NCI-H82 (cell line): ENCODE measurements around the gene VSIG10L2.
"Not testable (repeated sequence)": the region's sequence is repeated elsewhere in the genome, so short reads cannot be mapped to it uniquely, and the experiment has no call there.

Experiments used
- DNase-seq: peaks from one replicate; lab custom pipeline; 2025; lab: John Stamatoyannopoulos, UW

VSIG10L2 gene

DNA sequence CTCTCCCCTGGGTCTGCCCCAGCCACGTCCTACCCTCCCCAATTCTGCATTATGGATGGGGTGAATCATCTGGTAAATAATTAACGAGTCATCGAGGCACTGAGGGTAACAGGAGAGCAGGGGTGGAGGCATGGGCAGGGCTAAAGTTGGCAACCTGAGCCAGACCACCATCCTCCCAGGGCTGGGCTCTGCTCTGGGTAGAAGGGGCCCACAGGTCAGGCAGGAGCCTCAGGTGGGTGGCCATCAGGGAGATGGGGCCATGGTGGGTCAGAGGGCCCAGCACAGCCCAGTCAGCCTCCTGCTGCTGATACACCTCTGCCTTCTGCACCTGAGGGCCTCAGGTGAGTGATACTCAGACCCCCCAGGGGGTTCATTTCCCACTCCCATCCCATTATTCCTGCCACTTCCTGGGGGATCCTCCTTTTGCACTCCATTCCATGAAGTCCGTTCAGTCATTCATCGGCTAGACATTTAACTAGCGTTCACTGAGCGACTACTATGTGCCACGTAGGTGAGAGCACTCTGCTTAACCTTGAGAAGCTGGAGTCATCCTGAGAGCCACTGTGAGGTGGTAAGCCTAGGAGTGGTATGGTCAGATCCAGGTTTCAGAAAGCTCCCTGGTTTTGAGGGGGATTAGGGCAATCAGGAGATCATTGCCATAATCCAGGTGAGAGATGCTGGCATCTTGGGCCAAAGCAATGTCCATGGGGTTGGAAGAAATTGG is at the start of gene VSIG10L2:
TSS of gene VSIG10L2 (plus strand) at position 248 of the 724 bp plus-strand sequence. CDS start at position 260, 12 bp downstream.
- DNase-seq = no peak

DNA sequence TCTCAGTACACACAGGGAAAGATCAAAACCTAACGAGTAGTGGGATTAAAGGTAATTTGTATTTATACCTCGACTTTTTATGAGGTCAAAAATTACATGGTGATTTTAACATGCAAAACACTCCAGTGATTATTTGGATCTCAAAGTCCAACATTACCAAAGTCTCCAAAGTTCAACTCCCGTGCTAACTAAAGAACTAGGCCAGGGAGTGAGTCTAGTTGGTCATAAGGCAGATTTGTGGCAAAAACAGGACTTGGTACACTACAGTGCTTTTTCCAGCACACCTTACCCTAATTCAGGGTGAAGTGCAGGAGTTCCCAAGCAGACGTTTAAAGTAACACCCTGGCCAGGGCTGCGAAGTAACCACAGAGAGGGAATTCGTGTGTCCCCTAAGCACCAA is 44.0 kb upstream of the VSIG10L2 start:
- DNase-seq = no peak

DNA sequence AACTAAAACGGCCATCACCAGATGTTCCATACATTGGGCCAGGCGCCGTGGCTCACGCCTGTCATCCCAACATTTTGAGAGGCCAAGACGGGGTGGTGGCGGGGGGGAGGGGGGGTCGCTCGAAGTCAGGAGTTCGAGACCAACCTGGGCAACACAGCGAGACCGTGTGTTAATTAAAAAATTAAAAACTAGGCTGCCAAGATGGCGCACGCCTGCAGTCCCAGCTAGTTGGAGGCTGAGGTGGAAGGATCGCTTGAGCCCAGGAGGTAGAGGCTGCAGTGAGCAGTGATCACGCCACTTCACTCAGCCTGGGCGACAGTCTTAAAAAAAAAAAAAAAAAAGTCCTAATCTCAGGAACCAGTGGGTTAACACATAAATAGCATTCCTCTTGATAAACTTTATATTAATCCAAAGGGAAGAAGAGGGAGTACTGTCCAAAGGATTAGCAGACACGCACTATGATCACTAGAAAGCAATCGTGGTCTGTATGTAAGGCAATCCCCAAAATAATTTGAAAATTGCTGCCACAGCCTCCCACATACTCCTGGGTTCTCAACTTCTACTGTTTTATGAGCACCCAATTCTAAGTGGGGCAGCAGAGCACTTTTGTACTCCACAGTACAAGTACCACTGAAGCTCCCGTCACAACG is 43.4 kb upstream of the VSIG10L2 start:
- no peak for DNase-seq

DNA sequence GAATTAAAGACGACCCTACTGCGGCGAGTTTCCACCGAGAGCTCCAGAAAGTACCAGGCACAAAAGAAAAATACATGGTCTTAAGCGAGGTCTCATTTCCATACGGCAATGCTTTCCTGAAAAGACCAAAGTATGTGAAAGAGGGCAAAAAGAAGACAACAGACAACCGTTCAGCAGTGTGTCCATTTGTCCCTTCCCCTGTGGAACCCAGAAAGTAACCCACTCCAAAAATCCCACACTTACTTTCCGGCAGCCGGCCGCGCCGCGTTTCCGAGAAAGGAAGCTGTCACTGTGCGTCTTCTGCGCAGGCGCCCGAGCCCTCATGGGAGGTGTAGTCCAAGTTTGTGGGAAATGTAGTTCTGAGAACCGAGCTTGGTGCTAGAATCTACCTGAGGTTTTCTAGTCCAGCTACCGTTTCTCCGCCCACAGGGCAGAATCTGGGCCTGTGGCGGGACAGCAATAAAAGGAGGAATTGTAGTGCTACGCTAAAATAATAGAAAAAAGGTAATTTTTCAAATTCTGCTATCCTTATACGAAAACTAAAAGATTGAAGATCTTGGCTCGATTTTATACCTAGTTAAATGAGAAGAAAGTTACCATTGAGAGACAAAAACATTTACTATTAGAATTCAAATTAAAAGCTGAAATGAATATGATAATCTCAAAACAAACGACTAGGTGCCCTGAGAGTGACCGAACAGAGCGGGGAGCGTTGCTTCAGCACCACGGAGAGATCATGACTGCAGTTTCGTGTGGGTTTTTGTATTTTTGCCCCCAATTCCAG is 42.7 kb upstream of the VSIG10L2 start, which contains the start of gene PUS3:
TSS of gene PUS3 (minus strand) at position 280 of the 784 bp plus-strand sequence. CDS start 6,922 bp downstream, outside the sequence.
- DNase-seq = peak; percentile 92

DNA sequence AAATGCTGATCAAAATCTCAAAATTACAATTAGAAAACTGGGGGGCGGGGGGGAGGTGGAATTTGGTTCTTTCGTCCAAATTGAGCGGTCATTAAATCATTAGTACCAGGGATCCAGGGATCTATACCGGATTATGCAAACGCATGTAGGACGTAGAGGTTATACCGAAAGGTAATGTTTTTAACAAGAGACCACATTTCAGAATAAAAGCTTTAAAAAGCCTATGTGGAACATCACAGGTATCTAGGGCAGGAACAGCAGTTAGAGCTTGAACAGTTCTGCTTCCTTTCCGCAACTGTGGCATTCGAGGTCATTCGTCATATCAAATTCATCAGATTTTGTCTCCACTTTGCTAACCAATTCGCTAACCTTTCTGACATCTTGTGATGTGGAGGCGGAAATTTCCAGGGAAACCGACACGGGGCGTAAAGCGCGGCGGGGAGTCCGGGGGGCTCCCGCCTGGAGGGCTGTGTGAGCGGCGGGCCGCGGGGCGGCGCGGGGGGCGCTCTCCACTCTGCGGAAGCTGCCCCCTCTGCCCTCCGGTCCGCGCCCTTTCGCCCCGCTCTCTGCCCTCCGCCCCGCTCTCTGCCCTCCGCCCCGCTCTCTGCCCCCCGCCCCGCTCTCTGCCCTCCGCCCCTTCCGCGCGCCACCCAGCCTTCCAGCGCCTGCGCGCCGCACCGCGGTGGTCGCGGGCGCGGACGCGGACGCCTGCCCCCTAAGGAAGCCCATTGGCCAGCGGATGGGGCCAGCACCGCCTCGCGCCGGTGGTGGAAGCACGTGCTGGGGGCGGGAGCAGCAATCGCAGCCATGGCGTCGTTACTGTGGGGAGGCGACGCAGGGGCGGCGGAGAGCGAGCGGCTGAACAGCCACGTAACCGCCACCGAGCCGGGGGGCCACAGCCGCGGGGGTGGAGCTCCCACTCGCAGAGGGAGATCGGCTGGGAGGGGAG is 41.9 kb upstream of the VSIG10L2 start, which contains the start of gene DDX25:
TSS of gene DDX25 (plus strand) at position 798 of the 949 bp plus-strand sequence. CDS start at position 808, 10 bp downstream.
- peak; percentile 41 for DNase-seq

DNA sequence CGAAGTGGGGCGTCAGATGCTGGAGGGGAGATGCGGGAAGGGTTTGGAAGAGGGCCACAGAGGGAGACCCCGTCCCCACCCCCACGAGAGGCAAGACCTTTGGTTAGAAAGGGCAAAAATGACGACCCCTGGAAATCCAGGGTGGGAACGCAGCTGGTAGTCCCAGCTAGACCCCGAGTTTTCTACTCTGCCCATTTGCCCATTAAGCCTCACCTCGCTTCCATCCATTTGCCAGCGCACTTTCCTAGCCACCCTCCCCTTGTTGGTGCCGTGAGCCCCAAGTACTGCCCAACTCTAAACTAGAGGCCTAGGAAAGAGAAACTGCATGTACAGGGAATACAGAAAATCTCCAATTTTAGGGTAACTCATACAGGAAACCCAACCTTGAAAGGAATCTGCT is 41.2 kb upstream of the VSIG10L2 start:
- no peak for DNase-seq

DNA sequence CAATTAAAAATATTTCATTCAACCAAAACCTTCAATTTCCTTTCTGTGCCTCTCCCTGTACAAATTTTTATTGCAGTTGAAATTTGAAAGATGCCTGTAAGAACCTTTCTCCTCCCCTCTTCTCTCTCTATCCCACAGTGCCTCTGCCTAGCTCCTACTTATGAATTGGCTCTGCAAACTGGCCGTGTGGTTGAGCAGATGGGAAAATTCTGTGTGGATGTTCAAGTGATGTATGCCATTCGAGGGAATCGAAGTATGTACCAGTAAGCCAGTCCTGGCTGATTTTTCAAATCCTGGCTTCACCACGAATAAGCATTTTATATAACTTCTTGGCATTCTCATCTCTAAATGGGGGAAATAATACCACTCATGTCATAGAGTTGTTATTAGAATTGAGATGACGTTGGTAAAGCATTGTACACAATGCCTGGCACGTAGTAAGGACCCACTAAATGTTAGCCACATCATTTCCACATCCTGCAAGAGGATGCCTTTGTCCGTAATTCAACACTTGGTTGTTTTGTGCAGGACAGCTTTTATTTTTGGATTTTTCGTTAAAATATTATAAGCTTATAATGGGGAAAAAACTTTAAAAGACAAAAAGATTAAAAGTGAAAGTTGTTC is 35.5 kb upstream of the VSIG10L2 start:
- no peak for DNase-seq

DNA sequence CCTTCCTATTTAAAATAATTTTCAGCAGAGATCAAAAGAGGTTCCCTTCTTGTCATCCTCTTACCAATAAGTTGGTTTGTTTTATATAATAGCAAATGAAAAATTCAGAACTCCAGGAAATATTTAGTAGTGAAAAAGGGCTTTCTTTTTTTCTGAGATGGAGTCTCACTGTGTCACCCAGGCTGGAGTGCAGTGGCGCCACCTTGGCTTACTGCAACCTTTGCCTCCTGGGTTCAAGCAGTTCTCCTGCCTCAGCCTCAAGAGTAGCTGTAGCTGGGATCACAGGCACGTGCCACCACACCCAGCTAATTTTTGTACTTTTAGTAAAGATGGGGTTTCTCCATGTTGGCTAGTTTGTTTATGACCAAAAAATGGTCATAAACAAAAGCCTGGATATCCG is 31.2 kb upstream of the VSIG10L2 start:
- DNase-seq = not testable (repeated sequence)

DNA sequence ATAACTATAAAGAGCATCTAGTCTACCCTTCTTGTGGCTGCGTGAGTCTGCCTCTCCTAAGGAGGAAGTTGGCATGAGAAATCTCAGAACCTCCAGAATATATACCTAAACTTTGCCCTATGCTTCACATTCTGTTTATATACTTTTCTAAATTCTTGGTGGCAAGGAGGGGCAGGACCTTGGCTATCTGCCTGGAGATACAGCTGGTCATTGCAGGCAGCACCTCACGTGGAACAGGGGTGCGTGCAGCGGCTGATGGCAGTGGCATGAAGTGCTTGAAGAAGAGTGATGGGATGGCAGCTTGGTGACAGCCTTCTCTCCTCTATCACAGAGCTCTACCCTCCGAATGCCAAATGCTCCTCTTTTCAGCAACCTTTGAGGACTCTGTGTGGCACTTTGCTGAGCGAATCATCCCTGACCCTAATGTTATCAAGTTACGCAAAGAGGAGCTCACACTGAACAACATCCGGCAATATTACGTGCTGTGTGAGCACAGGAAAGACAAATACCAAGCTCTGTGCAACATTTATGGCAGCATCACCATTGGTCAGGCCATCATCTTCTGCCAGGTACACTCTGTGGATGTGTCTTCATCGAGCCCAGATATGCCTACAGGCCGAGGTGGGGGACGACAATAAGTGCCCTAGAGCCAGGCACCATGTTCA is 29.0 kb upstream of the VSIG10L2 start:
- DNase-seq = no peak

DNA sequence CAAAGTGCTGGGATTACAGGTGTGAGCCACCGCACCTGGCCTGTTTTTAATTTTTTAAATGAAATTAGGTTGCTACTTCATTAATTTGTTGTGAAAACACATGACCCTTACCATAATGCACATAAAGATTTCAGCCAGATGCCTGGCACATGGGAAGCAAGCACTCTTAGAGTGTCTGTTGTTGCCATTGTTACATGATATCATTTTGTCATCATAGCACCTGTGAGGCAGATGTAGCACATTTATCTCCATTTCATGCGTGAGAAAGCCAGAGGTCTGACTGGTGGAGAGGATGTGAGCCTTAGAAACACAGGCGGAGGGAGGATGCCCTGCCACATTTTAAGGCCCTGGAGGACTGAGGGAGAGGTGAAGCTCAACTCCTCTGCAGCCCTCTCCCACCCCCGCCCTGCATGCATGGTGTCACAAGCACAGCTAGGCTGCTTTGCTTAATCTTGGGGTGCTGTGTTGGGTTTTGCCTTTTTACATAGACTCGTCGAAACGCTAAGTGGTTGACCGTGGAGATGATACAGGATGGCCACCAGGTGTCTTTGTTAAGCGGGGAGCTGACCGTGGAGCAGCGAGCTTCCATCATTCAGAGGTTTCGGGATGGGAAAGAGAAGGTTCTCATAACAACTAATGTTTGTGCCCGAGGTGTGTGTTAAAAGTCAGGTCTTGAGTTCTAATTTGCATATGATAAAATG is 27.6 kb upstream of the VSIG10L2 start:
- no peak for DNase-seq

DNA sequence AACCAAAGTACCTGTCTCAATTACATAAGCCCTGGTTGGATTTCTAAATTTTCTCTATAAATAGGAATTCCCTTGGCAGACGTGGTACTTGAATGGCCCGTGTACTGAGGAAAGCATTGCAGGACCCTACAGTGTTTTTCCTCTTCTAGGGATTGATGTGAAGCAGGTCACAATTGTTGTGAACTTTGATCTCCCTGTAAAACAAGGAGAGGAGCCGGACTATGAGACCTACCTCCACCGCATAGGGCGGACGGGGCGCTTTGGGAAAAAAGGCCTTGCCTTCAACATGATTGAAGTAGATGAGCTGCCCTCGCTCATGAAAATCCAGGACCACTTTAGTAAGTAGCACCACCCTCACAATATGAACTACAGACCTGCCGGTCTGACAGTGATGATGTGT is 24.8 kb upstream of the VSIG10L2 start:
- no peak for DNase-seq

DNA sequence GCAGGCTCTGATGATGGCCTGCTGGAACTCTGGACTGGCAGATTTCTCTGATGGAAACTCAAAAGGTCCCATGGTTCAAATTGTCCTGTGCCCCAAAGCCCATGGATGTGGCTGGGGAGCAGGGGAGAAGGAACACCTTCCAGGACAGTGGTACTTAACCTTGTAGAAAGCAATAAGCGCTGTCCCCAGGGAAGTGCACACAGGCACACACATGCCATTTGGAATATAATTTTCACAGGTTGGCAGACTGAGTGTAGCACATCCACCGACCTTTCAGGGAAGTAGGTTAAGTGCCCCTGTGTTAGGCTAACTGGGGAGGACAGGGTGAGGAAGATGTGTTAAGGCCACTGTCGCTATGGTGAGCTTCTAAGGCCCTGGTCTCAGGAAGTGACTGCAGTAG is 23.7 kb upstream of the VSIG10L2 start:
- DNase-seq = no peak

DNA sequence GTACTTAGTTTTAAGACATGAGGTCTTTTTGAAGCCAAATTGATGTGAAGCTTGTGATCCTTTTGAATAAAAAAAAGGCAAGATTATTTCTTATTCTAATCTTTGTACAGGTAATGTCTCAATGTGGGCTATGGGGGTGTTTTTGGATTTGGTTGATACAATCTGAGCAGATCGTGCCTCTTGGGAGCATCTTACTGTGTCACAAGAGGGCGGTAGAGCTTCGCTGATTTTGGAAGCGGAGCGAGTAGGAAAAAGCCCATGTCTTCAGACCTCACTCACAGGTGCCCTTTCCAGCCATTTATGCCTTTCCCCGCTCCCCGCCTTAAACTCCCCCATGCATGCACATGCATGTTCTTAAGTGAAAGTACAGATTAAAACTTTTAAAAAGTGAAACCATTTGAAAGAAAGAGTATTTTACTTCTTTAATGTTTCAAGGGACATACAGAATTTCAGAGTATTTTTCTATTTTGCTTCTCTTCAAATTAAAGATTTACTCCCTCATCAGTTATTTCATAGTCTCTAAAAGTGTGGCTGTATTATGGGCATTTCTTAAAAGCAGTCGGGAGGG is 22.7 kb upstream of the VSIG10L2 start:
- peak; percentile 81 for DNase-seq

DNA sequence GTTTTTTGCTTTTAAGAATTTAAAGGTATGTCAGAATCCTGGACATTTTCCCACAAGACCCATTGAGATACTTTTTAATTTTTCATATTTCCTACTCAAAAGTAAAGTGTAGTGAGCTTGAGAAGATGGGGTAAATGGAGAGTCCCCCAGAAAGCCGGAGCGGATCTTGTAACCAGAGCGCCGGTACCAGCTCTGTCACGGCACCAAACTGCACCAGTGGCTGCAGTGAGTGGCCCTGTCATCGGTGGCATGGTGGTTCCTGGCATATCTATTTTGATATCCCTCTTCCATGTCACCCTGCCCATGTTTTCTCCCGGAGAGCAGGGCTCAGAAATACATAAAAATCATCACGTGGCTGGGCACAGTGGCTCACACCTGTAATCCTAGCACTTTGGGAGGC is 22.2 kb upstream of the VSIG10L2 start:
- no peak for DNase-seq

DNA sequence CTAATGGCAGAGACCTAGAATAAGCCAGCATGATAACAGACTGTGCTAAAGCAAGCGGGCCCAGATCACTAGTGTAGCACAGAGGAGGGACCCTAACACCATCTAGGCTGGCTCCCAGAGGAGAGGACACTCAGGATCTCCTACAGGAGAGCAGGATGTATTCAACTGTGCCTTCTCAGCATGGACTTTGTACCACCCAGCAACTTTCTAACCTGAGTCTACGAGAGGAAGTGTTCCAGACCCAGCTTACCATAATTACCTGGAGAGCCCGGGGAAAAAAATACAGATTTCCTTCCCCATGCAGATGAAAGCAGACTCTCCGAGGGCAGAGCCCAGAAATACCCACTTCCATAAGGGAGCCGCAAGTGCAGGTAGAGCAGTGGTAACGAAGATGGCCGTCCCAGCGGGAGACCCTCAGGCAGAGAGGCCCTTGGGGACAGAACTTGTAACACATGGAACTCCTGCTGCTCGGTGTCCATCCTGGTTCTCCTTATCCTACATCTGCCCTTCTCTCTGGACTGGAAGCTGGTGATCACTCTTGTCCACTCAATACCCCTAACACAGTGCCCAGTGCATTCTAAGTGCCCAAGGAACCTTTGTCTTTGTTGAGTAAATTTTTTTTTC is 21.3 kb upstream of the VSIG10L2 start:
- no peak for DNase-seq

DNA sequence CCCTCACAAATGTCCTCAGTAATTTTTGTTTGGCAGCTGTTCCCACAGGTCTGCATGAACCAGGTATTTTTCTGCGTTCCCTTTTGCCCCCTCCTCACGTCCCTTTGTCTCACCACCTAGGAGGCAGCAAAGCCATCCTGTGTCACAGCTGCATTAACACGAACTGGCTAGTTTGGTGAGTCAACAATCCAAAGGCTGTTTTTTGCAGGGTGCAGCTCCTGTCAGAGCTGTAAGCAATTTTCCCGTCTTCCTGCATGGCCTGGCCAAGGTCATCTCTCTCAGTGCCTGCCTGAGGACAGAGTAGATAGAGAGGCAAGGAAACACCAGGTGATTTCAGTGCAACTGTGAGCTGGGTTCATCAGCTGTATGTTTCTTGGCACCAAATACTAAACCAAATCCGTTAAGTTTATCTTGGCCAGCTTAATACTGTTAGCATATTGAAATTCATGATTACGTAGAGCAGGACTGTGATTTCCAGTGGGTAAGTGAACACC is 20.6 kb upstream of the VSIG10L2 start:
- DNase-seq = no peak

DNA sequence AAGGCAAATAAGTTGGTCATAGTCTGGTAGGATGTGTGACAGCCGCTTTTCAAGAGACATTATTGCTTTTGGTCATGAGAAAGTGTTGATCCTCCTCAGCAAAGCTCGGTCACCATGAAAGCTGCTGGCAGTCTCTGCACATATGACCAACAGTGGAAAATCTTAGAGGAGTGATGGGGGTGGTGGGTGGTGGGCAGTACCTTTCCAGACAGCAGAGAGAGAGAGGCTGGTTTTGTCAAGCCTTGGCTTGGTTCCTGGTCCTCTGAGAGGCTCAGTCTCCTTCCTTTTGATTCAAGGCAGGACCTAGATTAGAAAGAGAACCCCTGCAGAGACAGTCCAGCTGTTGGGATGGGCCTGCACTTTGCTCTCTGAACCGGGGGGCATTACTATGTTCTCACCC is 20.0 kb upstream of the VSIG10L2 start:
- no peak for DNase-seq

DNA sequence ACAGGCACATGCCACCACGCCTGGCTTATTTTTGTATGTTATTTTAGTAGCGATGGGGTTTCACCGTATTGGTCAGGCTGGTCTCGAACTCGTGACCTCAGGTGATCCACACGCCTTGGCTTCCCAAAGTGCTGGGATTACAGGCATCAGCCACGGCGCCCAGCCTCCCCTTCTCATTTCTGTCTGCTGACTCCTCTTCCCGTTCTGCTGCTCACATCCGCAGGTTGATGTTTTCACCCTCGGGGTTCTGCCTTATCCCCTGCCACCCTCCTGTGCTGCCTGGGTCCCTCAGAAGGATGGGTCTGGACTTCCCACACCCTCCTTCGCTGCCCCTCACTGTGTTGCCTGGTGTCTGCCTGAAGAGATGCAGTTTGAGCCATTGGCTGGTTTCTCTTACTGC is 19.2 kb upstream of the VSIG10L2 start:
- DNase-seq = no peak
